ENCODE results near the gene GRM2.
A peak's percentile ranks its signal among the peaks of the same experiment; 100 is the strongest.

The GRM2 gene

DNA sequence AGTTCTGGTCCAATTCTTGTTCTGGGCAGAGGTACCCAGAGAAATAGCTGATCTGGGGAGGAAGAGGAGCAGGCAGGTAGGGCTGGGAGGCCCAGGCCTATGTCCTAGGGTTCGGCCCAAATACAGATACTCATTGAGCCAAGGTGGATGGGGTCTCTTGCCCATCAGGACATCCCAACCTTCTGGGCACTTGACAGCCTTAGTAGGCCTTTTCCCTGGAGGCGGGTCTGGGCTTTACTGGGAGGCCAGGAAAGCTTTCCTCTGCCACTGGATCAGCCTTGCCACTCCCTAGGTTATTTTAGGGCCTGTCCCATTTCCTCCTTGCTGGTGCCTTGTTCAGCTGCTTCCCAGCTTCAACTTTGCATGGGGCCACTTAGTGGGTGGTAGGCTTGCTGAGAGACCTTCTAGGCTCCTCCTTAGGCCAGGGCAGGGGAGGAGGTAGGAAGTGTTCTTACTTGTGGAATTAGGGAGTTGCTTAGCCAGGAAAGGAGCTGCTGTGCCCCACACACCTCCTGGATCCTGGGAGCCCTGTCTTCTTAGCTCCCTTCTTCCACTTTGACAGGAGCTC, 26.1 kb upstream of the GRM2 start:
- DNase-seq: no peak

DNA sequence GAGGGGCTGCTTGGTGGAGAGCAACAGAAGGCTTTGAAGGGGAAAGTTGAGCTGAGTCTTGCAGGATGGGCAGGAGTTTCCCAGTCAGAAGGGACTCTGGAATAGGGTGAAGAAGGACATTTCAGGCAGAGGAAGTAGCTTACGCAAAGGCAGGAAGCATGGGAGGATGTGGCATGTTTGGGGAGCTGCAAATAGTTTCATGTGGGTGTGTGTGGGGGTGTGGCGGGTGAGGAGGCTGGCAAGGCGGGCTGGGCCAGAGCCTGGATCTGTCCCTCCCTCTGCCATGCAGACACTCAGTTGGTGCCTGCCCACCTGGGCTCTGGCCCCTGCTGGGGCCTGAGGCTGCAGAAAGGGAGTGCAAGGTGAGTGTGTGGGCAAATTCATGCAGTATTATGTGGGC, 25.4 kb upstream of the GRM2 start:
- DNase-seq: peak; percentile 44

DNA sequence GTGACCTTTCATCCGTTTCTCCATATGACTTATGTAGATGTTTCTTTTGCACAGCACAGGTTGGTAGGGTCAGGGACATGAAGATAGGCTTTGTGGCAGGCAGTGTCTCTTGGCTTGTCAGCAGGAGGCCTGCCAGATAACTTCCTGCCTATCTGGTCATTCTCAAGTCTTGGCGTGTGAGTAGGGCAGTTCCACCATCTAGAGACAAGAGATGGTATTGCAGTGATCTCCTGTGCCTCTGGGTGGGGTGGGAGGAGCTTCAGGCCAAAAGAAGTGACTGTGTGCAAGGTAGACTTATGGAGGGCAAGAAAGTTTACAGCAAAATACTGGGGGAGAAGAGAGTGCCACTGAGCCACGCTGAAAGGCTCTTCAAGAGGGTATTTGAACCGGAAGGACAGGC, 24.8 kb upstream of the GRM2 start:
- peak; percentile 87 for DNase-seq

DNA sequence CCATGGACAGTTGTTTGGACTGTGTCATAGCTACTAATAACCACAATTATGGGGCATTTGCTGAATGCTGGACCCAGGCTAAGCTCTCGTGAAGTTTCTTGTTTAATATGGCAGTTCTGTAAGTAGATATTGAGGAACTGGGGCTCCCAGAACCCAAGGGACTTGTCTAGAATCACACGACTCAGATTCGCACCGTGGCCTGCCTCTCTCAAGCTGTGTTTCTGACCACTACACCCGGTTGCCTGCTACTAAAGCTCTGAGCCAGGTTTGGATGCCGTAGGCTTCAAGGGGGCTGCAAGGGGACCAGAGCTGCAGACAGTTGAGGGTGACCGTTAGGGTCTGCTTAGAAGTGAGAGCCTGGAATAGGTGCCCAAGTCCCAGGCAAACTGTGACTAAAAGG, 24.3 kb upstream of the GRM2 start:
- no peak for DNase-seq

DNA sequence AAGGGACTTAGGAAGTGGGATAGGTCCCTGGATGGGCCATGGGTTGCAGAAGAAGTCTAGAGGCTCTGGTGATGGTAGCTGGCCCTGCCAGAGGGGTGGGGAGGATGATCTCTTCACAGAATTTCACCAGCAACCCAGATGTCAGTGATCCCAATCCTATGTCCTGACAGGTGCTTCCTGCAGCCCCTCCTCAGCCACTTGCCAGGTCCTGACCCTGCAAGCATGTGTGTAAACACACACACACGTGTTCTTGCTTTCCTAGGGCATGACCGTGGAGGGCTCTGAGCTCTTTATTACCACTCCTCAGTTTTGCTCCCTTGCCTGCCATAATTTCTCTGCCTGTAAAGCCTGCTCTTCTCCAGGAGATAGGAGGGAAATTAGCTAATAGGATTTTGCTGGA, 23.3 kb upstream of the GRM2 start:
- no peak for DNase-seq

DNA sequence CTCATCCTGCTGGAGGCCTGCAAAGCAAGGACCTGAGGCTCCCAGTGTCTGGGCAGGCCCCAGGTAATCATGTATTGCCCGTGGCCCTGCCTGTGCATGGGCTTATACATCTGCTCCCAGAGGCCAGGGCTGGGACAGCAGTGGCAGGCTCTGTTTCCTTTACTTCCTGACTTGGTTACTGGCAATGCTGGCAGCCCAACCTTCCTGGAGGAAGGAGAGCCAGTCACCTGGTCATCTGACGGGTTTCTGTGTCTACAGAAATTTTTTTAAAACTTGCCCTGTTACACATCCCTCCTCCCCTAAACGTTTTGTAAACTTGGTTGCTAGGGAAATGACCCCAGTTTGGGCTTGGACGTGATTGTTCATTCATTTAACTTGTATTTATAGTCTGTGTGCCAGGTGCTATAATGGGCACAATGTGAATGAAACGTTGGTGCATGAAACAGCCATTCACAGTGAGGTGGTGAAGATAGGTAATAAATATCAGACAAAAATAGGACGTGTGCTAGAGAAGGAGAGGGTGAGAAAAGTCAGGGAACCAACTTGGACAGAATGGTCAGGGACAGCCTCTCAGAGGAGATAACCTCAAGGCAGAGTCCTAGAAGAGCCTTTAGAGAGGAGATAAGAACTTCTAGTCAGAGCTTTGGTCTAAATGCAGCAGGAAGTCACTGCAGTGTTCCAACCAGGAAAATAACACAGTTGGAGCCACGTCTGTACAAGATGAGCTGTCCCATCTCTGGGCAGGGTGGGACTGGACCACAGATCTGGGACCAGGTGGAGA, 21.7 kb upstream of the GRM2 start:
- DNase-seq: no peak

DNA sequence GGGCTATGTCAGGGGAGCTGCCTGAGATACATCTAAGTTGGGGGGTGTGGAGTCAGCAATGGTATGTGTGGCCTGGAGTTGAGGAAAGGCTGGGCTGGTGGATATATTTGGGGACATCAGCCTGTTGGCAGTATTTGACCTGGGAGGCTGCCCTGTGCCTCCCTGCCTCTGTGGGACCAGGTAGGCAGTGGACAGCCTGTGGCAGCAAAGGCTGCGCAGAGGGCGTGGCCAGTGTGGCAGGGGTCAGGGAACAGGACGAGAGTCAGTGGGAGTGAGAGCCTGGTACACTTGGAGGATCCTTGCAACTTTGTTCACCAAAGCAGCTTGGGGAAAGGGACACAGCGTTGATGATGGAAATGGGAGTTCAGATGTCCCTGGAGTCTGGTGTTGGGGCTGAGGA, 20.8 kb upstream of the GRM2 start:
- no peak for DNase-seq

DNA sequence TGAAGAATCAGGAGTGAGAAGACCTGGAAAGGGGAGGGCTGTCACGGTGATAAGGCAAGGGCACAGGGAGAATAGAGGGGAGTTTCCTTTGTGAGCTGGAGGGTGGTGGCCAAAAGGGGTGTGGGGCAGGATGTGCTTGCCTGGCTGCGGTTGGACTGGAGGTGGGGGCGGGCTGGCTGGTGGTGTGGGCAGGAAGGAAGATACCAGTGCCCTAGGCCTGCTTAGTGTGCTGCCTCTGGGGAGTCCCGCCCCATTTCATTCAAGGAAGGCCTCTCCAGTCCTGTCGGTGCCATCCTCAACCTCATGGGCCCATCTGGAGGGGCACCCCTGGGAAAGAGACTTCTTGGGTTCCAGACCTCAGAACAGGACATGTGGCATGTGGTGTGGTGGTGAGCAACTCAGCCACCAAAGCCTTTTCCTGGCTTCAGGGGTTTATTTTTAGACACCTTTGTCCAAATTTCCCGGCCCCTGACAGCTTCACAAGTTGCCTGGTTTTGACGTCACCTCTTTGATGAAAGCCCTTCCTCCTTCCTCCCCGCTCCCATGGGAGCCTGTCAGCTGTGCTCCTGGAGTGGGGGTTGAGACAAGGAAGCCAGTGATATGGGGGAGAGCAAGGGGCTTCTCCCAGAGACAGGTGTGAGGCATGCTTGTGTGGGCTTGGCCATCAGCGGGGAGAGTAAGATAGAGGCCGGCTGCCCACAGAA, 20.2 kb upstream of the GRM2 start:
- DNase-seq: peak; percentile 82

DNA sequence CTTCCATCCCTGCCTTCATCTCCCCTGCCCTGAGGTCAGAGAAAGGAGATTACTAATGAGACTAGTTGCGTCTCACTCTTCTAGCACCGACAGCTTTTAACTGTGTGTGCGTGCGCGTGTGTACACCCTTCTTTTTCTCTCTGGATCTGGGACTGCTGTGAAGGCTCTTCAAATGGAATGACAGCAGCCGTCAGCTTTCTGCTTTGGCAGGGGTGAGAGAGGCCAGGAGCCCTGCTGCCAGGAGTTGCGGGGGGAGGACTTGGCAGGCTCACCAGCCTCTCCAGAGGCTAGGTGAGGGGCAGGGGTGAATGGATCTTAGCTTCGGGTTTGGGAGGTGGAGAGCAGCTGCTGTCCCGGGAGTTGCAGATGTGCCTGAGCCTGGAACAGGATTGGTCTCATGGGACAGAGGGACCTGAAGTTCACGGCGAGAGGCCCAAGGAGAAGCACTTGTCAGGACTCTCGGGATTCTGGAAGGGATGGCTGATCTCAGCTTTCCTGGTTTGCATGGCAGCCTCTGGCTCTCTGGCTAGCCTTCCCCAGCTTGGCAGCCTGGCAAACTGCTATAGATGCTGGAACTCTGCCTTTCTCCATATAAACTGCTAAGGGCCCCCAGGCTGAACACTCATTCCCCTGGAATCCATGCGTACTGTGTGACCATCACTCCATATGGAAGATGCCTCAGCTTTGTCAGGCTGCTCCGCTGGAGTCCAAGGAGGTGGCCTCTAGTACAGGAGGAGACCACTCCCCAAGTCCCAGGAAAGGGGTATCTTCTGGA, 19.2 kb upstream of the GRM2 start:
- DNase-seq: peak; percentile 94

DNA sequence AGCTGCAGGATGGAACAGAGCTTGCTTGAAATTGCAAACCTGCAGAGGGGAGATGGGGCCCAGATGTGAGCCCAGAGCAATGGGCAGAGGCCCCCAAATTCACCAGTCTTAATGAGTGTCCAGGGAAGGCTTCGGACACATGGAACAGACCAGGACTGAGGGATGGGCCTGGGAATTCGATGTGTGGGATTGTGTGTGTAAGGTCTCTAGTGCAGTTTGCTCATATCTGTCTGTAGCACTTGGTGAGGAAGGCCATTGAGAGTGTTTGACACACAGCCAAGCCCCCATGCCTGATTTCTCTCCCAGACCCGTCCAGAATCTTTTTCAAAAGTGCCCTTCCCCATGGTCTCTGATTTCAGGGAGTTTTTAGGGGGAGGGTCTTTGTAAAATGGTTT, 18.7 kb upstream of the GRM2 start:
- DNase-seq: no peak

DNA sequence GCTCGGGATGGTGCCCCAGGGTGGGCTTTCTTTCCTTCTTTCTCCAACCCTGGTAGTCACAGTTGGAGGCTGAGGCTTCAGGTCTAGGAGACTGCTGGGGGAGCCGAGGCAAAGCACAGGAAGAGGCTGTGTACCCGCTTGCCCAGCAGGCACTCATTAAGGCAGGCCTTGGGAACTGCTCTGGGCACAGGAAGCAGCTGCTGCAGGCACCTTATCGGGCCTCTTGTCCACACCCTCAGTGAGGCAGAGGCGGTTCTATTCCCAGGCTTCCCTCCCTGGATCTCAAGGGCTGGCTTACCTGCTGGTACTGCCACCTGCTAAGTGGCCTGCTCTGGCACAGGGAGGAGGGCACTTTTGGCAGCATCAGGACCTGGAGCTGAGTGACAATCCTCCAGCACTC, 15.8 kb upstream of the GRM2 start:
- DNase-seq: no peak

DNA sequence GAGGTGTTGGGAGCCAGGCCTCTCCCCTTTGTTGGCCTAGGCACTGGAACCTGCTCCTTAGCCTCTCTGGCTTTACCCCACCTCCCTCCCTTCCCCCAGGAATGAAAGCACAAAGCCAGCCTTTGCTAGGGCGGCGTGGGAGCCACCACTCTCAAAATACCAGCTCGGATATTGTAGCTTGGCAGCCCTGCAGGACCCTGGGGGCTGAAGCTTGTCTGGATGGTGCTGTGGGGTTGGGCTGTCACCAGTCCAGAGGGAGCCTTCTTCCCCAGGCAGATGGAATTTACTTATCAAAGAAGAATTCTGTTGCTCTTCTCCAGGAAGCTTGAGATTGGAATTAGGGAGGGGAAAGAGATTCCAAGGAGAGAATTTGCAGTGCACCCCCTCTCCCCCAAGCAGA, 14.9 kb upstream of the GRM2 start:
- DNase-seq: no peak

DNA sequence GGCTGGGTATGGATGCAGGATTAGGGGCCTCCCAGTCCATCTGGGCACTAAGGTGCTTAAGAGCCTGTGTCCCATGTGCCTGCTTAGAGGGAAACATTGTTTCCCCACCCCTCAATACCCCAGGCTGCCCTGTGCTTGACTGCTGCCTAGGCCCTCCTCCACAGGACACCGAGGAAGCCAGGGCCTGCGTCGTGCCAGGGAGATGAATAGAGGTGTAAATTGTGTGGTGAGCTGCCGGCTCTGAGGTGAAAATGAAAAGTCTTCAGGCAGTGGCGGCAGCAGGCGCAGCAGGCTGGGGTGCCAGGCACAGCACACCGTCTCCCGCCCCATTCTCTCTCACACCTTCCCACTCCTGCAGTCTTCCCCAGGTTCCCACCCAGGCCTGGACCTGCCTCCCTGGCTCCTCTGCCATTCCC, 13.9 kb upstream of the GRM2 start:
- DNase-seq: no peak

DNA sequence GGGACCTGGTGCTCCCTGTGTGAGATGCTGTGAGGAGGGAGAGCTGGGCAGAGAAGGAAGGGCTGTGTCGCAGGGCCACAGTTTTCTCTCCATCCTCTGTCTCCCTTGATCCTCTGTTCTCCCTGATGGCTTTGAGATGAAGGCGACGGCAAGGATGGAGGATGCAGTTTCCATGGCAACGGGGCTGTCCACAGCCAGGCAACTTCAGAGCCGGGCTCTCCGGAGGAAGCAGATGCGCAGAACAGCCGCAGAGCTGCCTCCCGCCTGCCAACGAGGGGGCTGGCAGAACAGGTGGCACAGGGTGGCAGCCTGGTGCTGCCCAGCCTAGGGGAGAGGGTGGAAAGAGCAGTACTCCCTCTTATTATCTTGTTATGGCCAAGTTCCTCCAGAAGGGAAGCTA, 9.9 kb upstream of the GRM2 start:
- no peak for DNase-seq

DNA sequence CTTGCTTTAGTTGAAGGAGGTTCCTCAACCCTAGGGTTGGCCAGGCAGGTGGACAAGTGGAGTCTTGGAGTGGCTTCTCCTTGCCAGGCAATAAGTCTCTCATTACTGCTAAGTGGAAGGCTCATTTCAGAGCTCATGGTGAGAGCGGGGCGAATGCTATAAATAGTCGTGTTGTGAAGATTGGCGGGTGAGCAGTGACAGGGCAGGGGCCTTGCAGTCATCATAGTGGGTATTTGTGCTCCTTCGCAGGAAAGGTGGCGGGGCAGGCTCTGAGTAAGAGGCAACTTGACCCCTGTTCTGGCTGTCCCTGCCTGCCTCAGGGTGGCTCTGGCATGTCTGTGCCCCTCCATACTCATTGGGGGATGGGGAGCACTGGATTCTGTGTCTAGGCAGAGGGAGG, 8.7 kb upstream of the GRM2 start:
- no peak for DNase-seq

DNA sequence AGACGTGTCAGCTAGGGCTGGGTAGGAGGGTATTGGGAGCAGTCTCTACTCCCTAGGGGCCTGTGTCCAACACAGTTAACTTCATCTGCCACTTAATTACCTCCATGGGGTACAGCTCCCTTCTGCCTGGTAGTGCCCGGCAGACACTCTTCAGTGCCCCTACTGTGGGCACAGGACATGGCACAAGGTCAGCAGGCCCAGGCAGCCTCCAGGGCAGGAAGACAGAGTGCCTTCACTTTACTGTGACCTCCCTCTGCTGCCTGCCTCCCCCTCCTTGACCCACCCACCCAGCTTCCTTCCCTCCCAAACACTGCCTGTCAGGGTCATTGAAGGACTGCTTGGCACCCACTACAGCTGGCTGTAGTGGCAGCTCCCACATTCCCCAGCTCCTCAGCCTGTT, 6.5 kb upstream of the GRM2 start:
- DNase-seq: no peak

DNA sequence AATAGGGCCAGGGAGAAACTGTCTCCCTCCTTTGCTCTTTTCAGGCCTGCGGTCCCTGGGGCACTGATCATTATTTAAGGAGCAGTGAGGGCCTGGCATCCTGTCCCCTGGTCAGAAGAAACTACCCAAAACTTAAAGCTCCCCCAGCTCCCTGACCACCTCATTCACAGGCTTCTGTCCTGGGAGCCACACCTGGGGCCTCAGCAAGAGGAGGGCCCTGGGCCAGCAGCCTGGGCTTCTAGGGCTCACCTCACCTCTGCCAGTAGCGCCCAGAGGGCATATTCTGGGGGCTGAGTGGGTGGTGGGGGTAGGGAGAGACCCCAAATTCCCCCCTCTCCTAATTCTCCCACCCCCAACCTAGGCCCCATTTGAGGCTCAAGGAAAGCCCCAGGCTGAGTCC, 4.7 kb upstream of the GRM2 start:
- DNase-seq: no peak

DNA sequence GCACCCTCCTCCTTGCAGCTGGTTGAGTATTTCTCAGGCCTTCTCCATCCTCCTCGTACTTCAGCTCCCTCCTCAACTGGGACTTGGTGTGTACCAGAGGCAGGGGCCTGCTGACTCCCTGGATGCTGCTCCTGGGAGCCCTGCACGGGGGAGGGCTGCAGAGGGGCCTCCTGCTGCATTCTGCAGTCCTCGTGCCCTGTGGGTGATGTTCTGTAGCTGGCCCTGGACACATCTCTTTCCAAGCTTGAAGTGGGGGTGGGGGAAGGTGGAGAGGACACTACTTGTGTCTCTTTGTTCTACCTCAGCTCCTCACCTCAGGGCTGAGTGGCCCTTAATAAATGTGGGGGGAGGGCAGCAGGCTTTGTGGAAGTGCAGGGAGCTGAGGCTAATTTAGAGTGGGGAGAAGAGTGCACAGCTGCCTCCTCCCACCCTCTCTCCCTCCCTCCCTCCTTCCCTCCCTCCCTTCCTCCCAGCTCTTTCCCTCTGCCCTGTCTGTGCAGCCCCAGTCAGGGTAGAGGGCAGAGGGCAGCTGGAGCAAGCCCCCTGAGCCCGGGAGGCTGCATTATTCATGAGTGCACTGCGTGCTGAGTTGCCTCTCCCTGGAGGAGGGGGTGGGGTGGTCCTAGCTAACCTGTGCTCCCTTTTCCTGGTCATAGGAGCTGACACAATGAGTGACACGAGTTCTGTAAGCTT, 3.7 kb upstream of the GRM2 start:
- DNase-seq: no peak

DNA sequence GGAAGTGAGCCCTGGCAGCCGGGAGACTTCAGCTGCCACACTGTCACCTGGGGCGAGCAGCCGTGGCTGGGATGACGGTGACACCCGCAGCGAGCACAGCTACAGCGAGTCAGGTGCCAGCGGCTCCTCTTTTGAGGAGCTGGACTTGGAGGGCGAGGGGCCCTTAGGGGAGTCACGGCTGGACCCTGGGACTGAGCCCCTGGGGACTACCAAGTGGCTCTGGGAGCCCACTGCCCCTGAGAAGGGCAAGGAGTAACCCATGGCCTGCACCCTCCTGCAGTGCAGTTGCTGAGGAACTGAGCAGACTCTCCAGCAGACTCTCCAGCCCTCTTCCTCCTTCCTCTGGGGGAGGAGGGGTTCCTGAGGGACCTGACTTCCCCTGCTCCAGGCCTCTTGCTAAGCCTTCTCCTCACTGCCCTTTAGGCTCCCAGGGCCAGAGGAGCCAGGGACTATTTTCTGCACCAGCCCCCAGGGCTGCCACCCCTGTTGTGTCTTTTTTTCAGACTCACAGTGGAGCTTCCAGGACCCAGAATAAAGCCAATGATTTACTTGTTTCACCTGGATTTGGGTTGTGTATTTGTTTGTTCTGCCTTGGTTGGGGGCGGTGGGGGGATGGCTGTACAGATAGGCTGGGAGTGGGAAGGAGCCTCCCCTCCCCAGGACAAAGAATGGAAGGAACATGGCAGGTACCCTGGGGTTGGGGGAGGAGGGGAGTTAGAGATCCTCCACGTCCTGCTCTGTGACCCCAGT, 2.9 kb upstream of the GRM2 start:
- no peak for DNase-seq

DNA sequence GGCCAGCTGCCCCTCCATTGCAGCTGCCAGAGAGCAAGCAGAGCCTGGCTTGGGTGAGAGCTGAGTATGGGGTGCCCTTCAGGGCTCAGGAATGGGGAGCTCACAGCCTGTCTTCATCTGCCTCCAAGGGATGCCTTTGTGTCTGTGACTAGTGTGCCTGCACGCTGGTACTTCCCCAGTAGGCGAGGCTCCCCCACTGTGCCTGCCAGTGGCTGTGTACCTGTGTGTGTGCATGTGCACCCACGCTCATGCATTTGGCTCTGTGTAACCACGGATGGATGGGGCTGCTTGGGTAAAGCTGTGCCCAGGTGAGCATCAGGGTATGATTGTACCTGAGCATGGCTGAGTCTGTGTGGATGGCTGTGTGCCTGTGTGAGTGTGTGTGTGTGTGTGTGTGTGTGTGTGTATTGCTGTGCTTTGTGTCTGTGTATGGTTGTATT, 2.3 kb upstream of the GRM2 start:
- DNase-seq: no peak

DNA sequence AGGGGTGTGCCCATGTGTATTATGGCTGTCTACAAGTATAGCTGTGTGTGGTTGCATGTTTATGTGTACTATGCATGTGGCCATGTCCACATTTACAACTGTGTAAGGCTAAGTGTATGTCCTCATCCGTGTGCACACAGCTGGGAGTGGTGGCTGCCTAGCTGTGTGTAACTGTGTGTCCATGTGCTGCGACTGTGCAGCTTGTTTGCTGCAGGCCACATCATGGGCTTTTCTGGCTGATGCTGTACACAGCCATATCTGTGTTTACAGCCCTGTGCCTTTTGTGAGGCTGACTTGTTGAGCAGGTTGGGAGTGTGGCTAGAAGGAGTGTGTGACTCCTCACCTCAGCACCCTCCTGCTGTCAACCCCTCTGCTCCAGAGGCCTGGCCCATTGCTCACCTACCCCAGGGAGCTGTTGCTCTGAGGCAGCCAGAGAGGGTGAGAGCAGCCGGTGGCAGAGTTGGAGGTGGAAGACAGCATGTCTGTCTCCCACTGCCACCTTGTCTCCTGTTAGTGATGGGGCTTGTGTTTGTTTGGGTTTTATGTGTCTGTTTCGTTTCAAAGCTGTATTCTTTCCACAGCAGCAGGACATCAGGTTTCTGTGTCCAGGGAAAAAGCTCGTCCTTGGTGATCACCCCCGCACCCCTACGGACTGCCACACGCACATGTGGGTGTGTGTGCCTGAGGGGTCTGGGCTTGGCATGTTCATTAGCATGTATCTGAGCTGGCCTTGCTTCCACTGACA, 1.4 kb upstream of the GRM2 start:
- no peak for DNase-seq

Measured in EL (cell line).